GM12875 (cell line): Measurements from ENCODE around the gene DLX5.

Experiments used
- H3K4me3 ChIP-seq: one replicate; pipeline ENCODE4 v1.5.1; 2011; ENCODE audit warnings: low read depth, low read length, control low read depth
- CTCF ChIP-seq: IDR thresholded peaks from 2 replicates; pipeline ENCODE4 v1.5.1; 2011; ENCODE audit warnings: low read depth, mild to moderate bottlenecking, control low read depth, inconsistent platforms, low read length, moderate library complexity, borderline replicate concordance; ENCODE audit not compliant: insufficient read depth

The DLX5 gene

GRCh38 chr7:97012365-97013133, 12.1 kb downstream of the DLX5 start:
- TF ChIP-seq CTCF = no peak
- H3K4me3 ChIP-seq = no peak overlapping the region

GRCh38 chr7:97011536-97012364, 12.9 kb downstream of the DLX5 start:
- no peak overlapping the region for H3K4me3 ChIP-seq
- no peak for TF ChIP-seq CTCF

GRCh38 chr7:97011104-97011503, 13.5 kb downstream of the DLX5 start:
- no peak for TF ChIP-seq CTCF
- no peak overlapping the region for H3K4me3 ChIP-seq

- H3K4me3 ChIP-seq = no peak overlapping the region
- TF ChIP-seq CTCF = no peak
Observed at GRCh38 chr7:97009753-97010732, 14.6 kb downstream of the DLX5 start.

- no peak overlapping the region for H3K4me3 ChIP-seq
- no peak for TF ChIP-seq CTCF
Observed at GRCh38 chr7:97008275-97008917, 16.2 kb downstream of the DLX5 start.

GRCh38 chr7:97007583-97007861, 17.1 kb downstream of the DLX5 start:
- TF ChIP-seq CTCF = no peak
- H3K4me3 ChIP-seq = no peak overlapping the region
